PC-3 (cell line): ENCODE measurements around the gene MCUB. TPM values are rescaled to one million over a fixed set of nuclear protein-coding genes. Genes with fewer than 3 reads are reported as not detected.

Source experiments
- ATAC-seq: fragments of 200-7000 bp; cut with Tn5 transposase; 2 replicates; pipeline ENCODE4 v1.9.1; 2020; ENCODE audit warnings: mild to moderate bottlenecking, moderate library complexity
- BruUV-seq: library from RNA; stranded (reverse); fragments of 400-500 nt; replicated peaks from 2 replicates; lab custom pipeline; 2021; lab: Mats Ljungman, UMichigan
- CTCF ChIA-PET: fragments of 300-600 bp; sonication (Branson Sonifier 250); formaldehyde crosslinking; loops from one replicate; lab custom pipeline; 2022; ENCODE audit warnings: antibody characterized with exemption; lab: Charles Lee
- POLR2A ChIA-PET: fragments of 300-600 bp; sonication (Branson Sonifier 250); formaldehyde crosslinking; loops from one replicate; lab custom pipeline; 2022; ENCODE audit warnings: antibody characterized with exemption; ENCODE audit not compliant: unreplicated experiment; lab: Charles Lee
- DNase-seq: peaks from one replicate; pipeline ENCODE4 v3.0.0-alpha.2; 2015
- H2AFZ ChIP-seq: fragments of 300-600 bp; sonication (generic); 2 replicates; pipeline ENCODE4 v1.6.0; 2016; ENCODE audit warnings: antibody characterized with exemption, low read length
- H3F3A ChIP-seq: fragments of 300-600 bp; sonication (generic); one replicate; pipeline ENCODE4 v1.6.0; 2017; ENCODE audit warnings: antibody characterized with exemption, low read length, control low read depth, mild to moderate bottlenecking; ENCODE audit not compliant: unreplicated experiment
- H3K27ac ChIP-seq: fragments of 300-600 bp; sonication (generic); 2 replicates; pipeline ENCODE4 v1.5.1; 2016; ENCODE audit warnings: mild to moderate bottlenecking, low read length
- H3K27me3 ChIP-seq: fragments of 300-600 bp; sonication (generic); 2 replicates; pipeline ENCODE4 v1.6.1; 2016; ENCODE audit warnings: low read length, mixed read lengths
- H3K36me3 ChIP-seq: fragments of 300-600 bp; sonication (generic); 2 replicates; pipeline ENCODE4 v1.6.1; 2016; ENCODE audit warnings: low read depth, mixed run types, low read length, mixed read lengths
- H3K4me1 ChIP-seq: fragments of 300-600 bp; sonication (generic); 2 replicates; pipeline ENCODE4 v1.5.1; 2016; ENCODE audit warnings: low read length; ENCODE audit not compliant: insufficient read depth
- H3K4me2 ChIP-seq: fragments of 300-600 bp; sonication (generic); 2 replicates; pipeline ENCODE4 v1.6.0; 2016; ENCODE audit warnings: low read length
- H3K4me3 ChIP-seq: fragments of 300-600 bp; sonication (generic); 2 replicates; pipeline ENCODE4 v1.5.1; 2016; ENCODE audit warnings: mild to moderate bottlenecking, low read length, mixed read lengths
- H3K79me2 ChIP-seq: fragments of 300-600 bp; sonication (generic); 2 replicates; pipeline ENCODE4 v1.6.1; 2017; ENCODE audit warnings: low read length, mixed read lengths
- H3K9ac ChIP-seq: fragments of 300-600 bp; sonication (generic); 2 replicates; pipeline ENCODE4 v1.6.0; 2016; ENCODE audit warnings: mild to moderate bottlenecking, low read length
- H3K9me2 ChIP-seq: fragments of 300-600 bp; sonication (generic); replicated peaks from 2 replicates; pipeline ENCODE4 v1.6.1; 2016; ENCODE audit warnings: mixed run types, low read length, mixed read lengths
- H3K9me3 ChIP-seq: fragments of 300-600 bp; sonication (generic); 2 replicates; pipeline ENCODE4 v1.6.1; 2016; ENCODE audit warnings: low read length, mixed read lengths
- H4K20me1 ChIP-seq: fragments of 300-600 bp; sonication (generic); 2 replicates; pipeline ENCODE4 v1.6.1; 2016; ENCODE audit warnings: low read length, mixed read lengths
- EZH2 ChIP-seq: fragments of 300-600 bp; sonication (generic); IDR thresholded peaks from one replicate; pipeline ENCODE4 v1.6.1; 2017; ENCODE audit warnings: antibody characterized with exemption, mild to moderate bottlenecking, low read length; ENCODE audit not compliant: unreplicated experiment
- EZH2phosphoT487 ChIP-seq: fragments of 300-600 bp; sonication (generic); IDR thresholded peaks from 2 replicates; pipeline ENCODE4 v1.6.1; 2018; ENCODE audit warnings: mild to moderate bottlenecking, antibody characterized with exemption, low read length, borderline replicate concordance
- intact Hi-C: fragments of 100-400 bp; cut with micrococcal nuclease; formaldehyde crosslinking; loops from 2 replicates; pipeline ENCODE4 v1.9.0; 2023
- total RNA-seq: library from RNA; depleted of rRNA; stranded (reverse); fragments of >200 nt; gene quantifications from 2 replicates; pipeline ENCODE4 v1.2.3, GENCODE V29; 2014
- TF ChIP-seq, protein P1 (sequence below): fragments of 300-600 bp; sonication (generic); conservative IDR thresholded peaks from 2 replicates; pipeline ENCODE4 v1.5.1; 2017; ENCODE audit warnings: antibody characterized with exemption, low read depth, mild to moderate bottlenecking, low read length

MCUB gene
- total RNA-seq, 1 experiment from 2014 or later: 18.4 TPM

- ATAC-seq (peak; percentile 83), DNase-seq (peak; percentile 73)
- H3K4me2 ChIP-seq: peak within 1 kb of the TSS; percentile 91
- peaks cover 9% of the 10 kb centered on the region for H3K4me1 ChIP-seq
- CTCF ChIA-PET: interaction anchor here (0.6 kb wide), 1 partner anchor 322 kb away, joined by 7 read pairs; no protein-coding TSS in a partner anchor
- peak within 1 kb of the TSS; percentile 76 for H3K9ac ChIP-seq
- H3K9me2 ChIP-seq: no peaks in the 10 kb centered on the region
- no peaks in the 10 kb centered on the region for H3K27me3 ChIP-seq
- intact Hi-C loops: loop anchor here (1.0 to 5.0 kb wide), 5 partner anchors 18 to 276 kb away; partner anchors contain the start of gene PLA2G12A
- no peaks in the 10 kb centered on the region for H4K20me1 ChIP-seq
- TSS peak; percentile 25 for BruUV-seq
- H3K9me3 ChIP-seq: no peaks in the 10 kb centered on the region
- peak within 1 kb of the TSS; percentile 96 for H3K4me3 ChIP-seq
- H3K79me2 ChIP-seq: peaks cover 37% of the 10 kb centered on the region
- H3F3A ChIP-seq: no peaks in the 10 kb centered on the region
- POLR2A ChIA-PET: interaction anchor here (0.6 kb wide), 1 partner anchor 79 kb away, joined by 9 read pairs; no protein-coding TSS in a partner anchor
- peak within 1 kb of the TSS; percentile 25; the same call in 1 of the 2 replicates for H3K27ac ChIP-seq
- no peaks in the 10 kb centered on the region; the same call in 1 of the 2 replicates for H3K36me3 ChIP-seq
- TF ChIP-seq, protein P1, sequence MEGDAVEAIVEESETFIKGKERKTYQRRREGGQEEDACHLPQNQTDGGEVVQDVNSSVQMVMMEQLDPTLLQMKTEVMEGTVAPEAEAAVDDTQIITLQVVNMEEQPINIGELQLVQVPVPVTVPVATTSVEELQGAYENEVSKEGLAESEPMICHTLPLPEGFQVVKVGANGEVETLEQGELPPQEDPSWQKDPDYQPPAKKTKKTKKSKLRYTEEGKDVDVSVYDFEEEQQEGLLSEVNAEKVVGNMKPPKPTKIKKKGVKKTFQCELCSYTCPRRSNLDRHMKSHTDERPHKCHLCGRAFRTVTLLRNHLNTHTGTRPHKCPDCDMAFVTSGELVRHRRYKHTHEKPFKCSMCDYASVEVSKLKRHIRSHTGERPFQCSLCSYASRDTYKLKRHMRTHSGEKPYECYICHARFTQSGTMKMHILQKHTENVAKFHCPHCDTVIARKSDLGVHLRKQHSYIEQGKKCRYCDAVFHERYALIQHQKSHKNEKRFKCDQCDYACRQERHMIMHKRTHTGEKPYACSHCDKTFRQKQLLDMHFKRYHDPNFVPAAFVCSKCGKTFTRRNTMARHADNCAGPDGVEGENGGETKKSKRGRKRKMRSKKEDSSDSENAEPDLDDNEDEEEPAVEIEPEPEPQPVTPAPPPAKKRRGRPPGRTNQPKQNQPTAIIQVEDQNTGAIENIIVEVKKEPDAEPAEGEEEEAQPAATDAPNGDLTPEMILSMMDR: peak; percentile 59
- TF ChIP-seq EZH2phosphoT487 (no peak), EZH2 (no peak)
- H2AFZ ChIP-seq: peak within 1 kb of the TSS; percentile 99
Measured at GRCh38 chr4:109702950-109703663, 143.1 kb downstream of the MCUB start, which contains the start of gene CASP6. Gene CASP6 (minus strand): TSS chr4:109703445. CDS start chr4:109703395, 50 bp downstream.

GRCh38 chr4:109703664-109704361, 143.8 kb downstream of the MCUB start:
- Histone ChIP-seq H3F3A (no peaks in the 10 kb centered on the region), H3K9ac (peak overlapping the region; percentile 76; the same call in 1 of the 2 replicates), H3K79me2 (peaks cover 37% of the 10 kb centered on the region), H3K9me2 (no peaks in the 10 kb centered on the region), H3K4me3 (peak overlapping the region; percentile 96), H3K36me3 (no peaks in the 10 kb centered on the region; the same call in 1 of the 2 replicates), H4K20me1 (no peaks in the 10 kb centered on the region), H3K27ac (no peak overlapping the region), H3K4me1 (peaks cover 9% of the 10 kb centered on the region), H3K9me3 (no peaks in the 10 kb centered on the region), H3K27me3 (no peaks in the 10 kb centered on the region), H2AFZ (peak overlapping the region; percentile 99), H3K4me2 (peak overlapping the region; percentile 91)
- DNase-seq (peak; percentile 7), ATAC-seq (peak; percentile 16)
- intact Hi-C loops: loop anchor here (1.0 to 5.0 kb wide), 5 partner anchors 19 to 275 kb away; partner anchors contain the start of gene PLA2G12A
- BruUV-seq: no TSS peak
- POLR2A ChIA-PET: no interaction called here
- no peak for TF ChIP-seq EZH2phosphoT487
- TF ChIP-seq EZH2: no peak
- TF ChIP-seq, protein P1: no peak
- CTCF ChIA-PET: interaction anchor here (0.6 kb wide), 1 partner anchor 322 kb away, joined by 7 read pairs; no protein-coding TSS in a partner anchor
